ENCODE results near the gene TMEM37.

TMEM37 gene

GRCh38 chr2:119435081-119435952 lies 3.7 kb downstream of the TMEM37 start:
- no peak for DNase-seq

- no peak for DNase-seq
Measured at GRCh38 chr2:119435953-119436297, 4.3 kb downstream of the TMEM37 start.

- no peak for DNase-seq
Measured at GRCh38 chr2:119436993-119437772, 5.5 kb downstream of the TMEM37 start.

GRCh38 chr2:119438128-119438656 lies 6.5 kb downstream of the TMEM37 start:
- no peak for DNase-seq

GRCh38 chr2:119438726-119439284 lies 7.2 kb downstream of the TMEM37 start:
- no peak for DNase-seq

- no peak for DNase-seq
Measured at GRCh38 chr2:119439574-119440500, 8.2 kb downstream of the TMEM37 start.

- DNase-seq: no peak
Measured at GRCh38 chr2:119440501-119440870, 8.8 kb downstream of the TMEM37 start.

- DNase-seq: no peak
Measured at GRCh38 chr2:119440873-119441272, 9.2 kb downstream of the TMEM37 start.

- DNase-seq: no peak
Measured at GRCh38 chr2:119441376-119442225, 9.9 kb downstream of the TMEM37 start.

GRCh38 chr2:119442226-119442619 lies 10.6 kb downstream of the TMEM37 start:
- DNase-seq: no peak

- no peak for DNase-seq
Measured at GRCh38 chr2:119442850-119443249, 11.2 kb downstream of the TMEM37 start.

GRCh38 chr2:119446037-119446436 lies 14.4 kb downstream of the TMEM37 start:
- no peak for DNase-seq

GRCh38 chr2:119448427-119449141 lies 16.9 kb downstream of the TMEM37 start:
- DNase-seq: no peak

GRCh38 chr2:119449521-119449920 lies 17.9 kb downstream of the TMEM37 start:
- DNase-seq: no peak

- no peak for DNase-seq
Measured at GRCh38 chr2:119451336-119452050, 19.8 kb downstream of the TMEM37 start.

GRCh38 chr2:119453972-119454593 lies 22.4 kb downstream of the TMEM37 start:
- DNase-seq: no peak

GRCh38 chr2:119455066-119455718 lies 23.5 kb downstream of the TMEM37 start:
- DNase-seq: no peak

GRCh38 chr2:119460076-119460475 lies 28.4 kb downstream of the TMEM37 start:
- no peak for DNase-seq

- no peak for DNase-seq
Measured at GRCh38 chr2:119461811-119462210, 30.2 kb downstream of the TMEM37 start.
